Stomach smooth muscle (tissue), 2 donors: ENCODE data around the gene B4GALT5.

Source experiments
- H3K27ac ChIP-seq: one replicate; pipeline ENCODE4 v1.7.0; 2013; ENCODE audit warnings: mild to moderate bottlenecking, low read length, inconsistent platforms
- H3K27me3 ChIP-seq, 2 donors: one replicate each; pipeline ENCODE4 v1.7.0; 2013; ENCODE audit warnings: low read length in 2 of 2; ENCODE audit not compliant: insufficient read depth in 2 of 2, control insufficient read depth in 1 of 2
- H3K36me3 ChIP-seq, 2 donors: one replicate each; pipeline ENCODE4 v1.7.0; 2013; ENCODE audit warnings: low read length in 2 of 2; ENCODE audit not compliant: control insufficient read depth in 2 of 2, insufficient read depth in 2 of 2
- H3K4me1 ChIP-seq: one replicate; pipeline ENCODE4 v1.7.0; 2013; ENCODE audit warnings: low read length; ENCODE audit not compliant: control insufficient read depth, insufficient read depth
- H3K4me3 ChIP-seq, 2 donors: one replicate each; pipeline ENCODE4 v1.7.0; 2013; ENCODE audit warnings: low read length in 2 of 2
- H3K9ac ChIP-seq, 2 donors: one replicate each; pipeline ENCODE4 v1.7.0; 2013; ENCODE audit warnings: low read length in 2 of 2, mild to moderate bottlenecking in 1 of 2
- H3K9me3 ChIP-seq, 2 donors: one replicate each; pipeline ENCODE4 v1.7.0; 2013; ENCODE audit warnings: low read length in 2 of 2; ENCODE audit not compliant: control insufficient read depth in 2 of 2
- donor health status: healthy.
- donor health status: Pancreatic carcinoma.

B4GALT5 gene

GRCh38 chr20:49665796-49666195 is 47.9 kb downstream of the B4GALT5 start:
- no peak overlapping the region for H3K4me3 ChIP-seq
- no peaks in the 10 kb centered on the region for H3K27me3 ChIP-seq
- H3K9me3 ChIP-seq: no peaks in the 10 kb centered on the region
- H3K27ac ChIP-seq: no peak overlapping the region
- H3K4me1 ChIP-seq: no peaks in the 10 kb centered on the region
- no peak overlapping the region for H3K9ac ChIP-seq
- H3K36me3 ChIP-seq: no peaks in the 10 kb centered on the region

- H3K9me3 ChIP-seq: no peaks in the 10 kb centered on the region
- no peaks in the 10 kb centered on the region for H3K4me1 ChIP-seq
- no peak overlapping the region for H3K27ac ChIP-seq
- H3K9ac ChIP-seq: no peak overlapping the region
- H3K27me3 ChIP-seq: no peaks in the 10 kb centered on the region
- no peaks in the 10 kb centered on the region for H3K36me3 ChIP-seq
- H3K4me3 ChIP-seq: no peak overlapping the region
These were observed 48.9 kb downstream of the B4GALT5 start for GRCh38 chr20:49664612-49665313.

GRCh38 chr20:49663112-49663511 is 50.6 kb downstream of the B4GALT5 start:
- H3K4me3 ChIP-seq: no peak overlapping the region
- H3K27me3 ChIP-seq: no peaks in the 10 kb centered on the region
- no peak overlapping the region for H3K27ac ChIP-seq
- H3K4me1 ChIP-seq: no peaks in the 10 kb centered on the region
- H3K36me3 ChIP-seq: no peaks in the 10 kb centered on the region
- no peaks in the 10 kb centered on the region for H3K9me3 ChIP-seq
- no peak overlapping the region for H3K9ac ChIP-seq

GRCh38 chr20:49661560-49662329 is 51.9 kb downstream of the B4GALT5 start:
- no peaks in the 10 kb centered on the region for H3K4me1 ChIP-seq
- H3K36me3 ChIP-seq: no peaks in the 10 kb centered on the region
- no peaks in the 10 kb centered on the region for H3K27me3 ChIP-seq
- H3K4me3 ChIP-seq: no peak overlapping the region
- no peak overlapping the region for H3K9ac ChIP-seq
- H3K27ac ChIP-seq: no peak overlapping the region
- no peaks in the 10 kb centered on the region for H3K9me3 ChIP-seq

- no peaks in the 10 kb centered on the region for H3K9me3 ChIP-seq
- H3K4me1 ChIP-seq: no peaks in the 10 kb centered on the region
- no peak overlapping the region for H3K9ac ChIP-seq
- no peak overlapping the region for H3K27ac ChIP-seq
- H3K36me3 ChIP-seq: peaks cover 0 to 3% of the 10 kb centered on the region in 2 donors
- no peak overlapping the region for H3K4me3 ChIP-seq
- no peaks in the 10 kb centered on the region for H3K27me3 ChIP-seq
These were observed 52.8 kb downstream of the B4GALT5 start for GRCh38 chr20:49660912-49661311.

- no peaks in the 10 kb centered on the region for H3K27me3 ChIP-seq
- no peak overlapping the region for H3K27ac ChIP-seq
- no peaks in the 10 kb centered on the region for H3K4me1 ChIP-seq
- H3K36me3 ChIP-seq: peaks cover 0 to 8% of the 10 kb centered on the region in 2 donors
- H3K9ac ChIP-seq: no peak overlapping the region
- H3K4me3 ChIP-seq: no peak overlapping the region
- no peaks in the 10 kb centered on the region for H3K9me3 ChIP-seq
These were observed 54.6 kb downstream of the B4GALT5 start for GRCh38 chr20:49659056-49659455.

GRCh38 chr20:49658508-49658907 is 55.2 kb downstream of the B4GALT5 start:
- H3K4me3 ChIP-seq: no peak overlapping the region
- no peak overlapping the region for H3K27ac ChIP-seq
- H3K27me3 ChIP-seq: no peaks in the 10 kb centered on the region
- no peaks in the 10 kb centered on the region for H3K4me1 ChIP-seq
- peaks cover 4 to 13% of the 10 kb centered on the region in 2 donors for H3K36me3 ChIP-seq
- H3K9ac ChIP-seq: no peak overlapping the region
- no peaks in the 10 kb centered on the region for H3K9me3 ChIP-seq

GRCh38 chr20:49657118-49657901 is 56.4 kb downstream of the B4GALT5 start:
- Histone ChIP-seq H3K4me1 (no peaks in the 10 kb centered on the region), H3K9ac (no peak overlapping the region), H3K27me3 (no peaks in the 10 kb centered on the region), H3K27ac (no peak overlapping the region), H3K4me3 (no peak overlapping the region), H3K9me3 (no peaks in the 10 kb centered on the region), H3K36me3 (peaks cover 15 to 22% of the 10 kb centered on the region in 2 donors)

GRCh38 chr20:49656304-49656703 is 57.4 kb downstream of the B4GALT5 start:
- no peak overlapping the region for H3K4me3 ChIP-seq
- H3K27ac ChIP-seq: no peak overlapping the region
- no peak overlapping the region for H3K9ac ChIP-seq
- no peaks in the 10 kb centered on the region for H3K4me1 ChIP-seq
- H3K36me3 ChIP-seq: peaks cover 16 to 22% of the 10 kb centered on the region in 2 donors
- H3K9me3 ChIP-seq: no peaks in the 10 kb centered on the region
- H3K27me3 ChIP-seq: no peaks in the 10 kb centered on the region

- H3K27me3 ChIP-seq: no peaks in the 10 kb centered on the region
- no peaks in the 10 kb centered on the region for H3K4me1 ChIP-seq
- H3K9me3 ChIP-seq: no peaks in the 10 kb centered on the region
- H3K36me3 ChIP-seq: peaks cover 16 to 22% of the 10 kb centered on the region in 2 donors
- H3K27ac ChIP-seq: no peak overlapping the region
- no peak overlapping the region for H3K9ac ChIP-seq
- no peak overlapping the region for H3K4me3 ChIP-seq
These were observed 59.7 kb downstream of the B4GALT5 start for GRCh38 chr20:49653925-49654434.
